Activated naive CD4-positive, alpha-beta T cell treated with anti-CD3 and anti-CD28 coated beads, Interleukin-2, amount 50 U/mL, for 72 hours (primary cell): Measurements from ENCODE around the gene KLHDC4. TPM values are rescaled to one million over a fixed set of nuclear protein-coding genes. Genes with fewer than 3 reads are reported as not detected.
"Not testable (repeated sequence)": the region's sequence is repeated elsewhere in the genome, so short reads cannot be mapped to it uniquely, and the experiment has no call there.

ENCODE experiments used
- ATAC-seq, 2 donors: fragments of 150-1000 bp; cut with Tn5 transposase; 2 replicates each; pipeline ENCODE4 v1.10.0; 2021; ENCODE audit warnings: mild to moderate bottlenecking in 2 of 2, moderate library complexity in 2 of 2
- DNase-seq, 2 donors: peaks; one replicate each; pipeline ENCODE4 v3.0.0; 2021 to 2022; ENCODE audit warnings: low spot score in 2 of 2
- H3K27ac Mint-ChIP-seq, 2 donors: one replicate each; pipeline ENCODE4 v1.8.0; 2022; ENCODE audit warnings: mild to moderate bottlenecking in 2 of 2, mixed read lengths in 2 of 2
- H3K36me3 Mint-ChIP-seq, 2 donors: one replicate each; pipeline ENCODE4 v1.8.0; 2022; ENCODE audit warnings: mixed read lengths in 2 of 2
- H3K9me3 Mint-ChIP-seq, 2 donors: one replicate each; pipeline ENCODE4 v1.8.0; 2022; ENCODE audit warnings: mixed read lengths in 2 of 2
- total RNA-seq, 2 donors: library from RNA; stranded (reverse); gene quantifications; one replicate each; pipeline ENCODE4 v1.2.3, GENCODE V29; 2022

Gene KLHDC4
- total RNA-seq, 2 donors from 2014 or later: 75.4 to 114 TPM

- DNase-seq: no peak
- Mint-ChIP-seq H3K9me3 (no peaks in the 10 kb centered on the region), H3K36me3 (no peaks in the 10 kb centered on the region), H3K27ac (no peak overlapping the region)
- no peak for ATAC-seq
Measured at GRCh38 chr16:87688876-87689815, 76.6 kb downstream of the KLHDC4 start.

GRCh38 chr16:87687998-87688529 lies 77.7 kb downstream of the KLHDC4 start:
- Mint-ChIP-seq H3K36me3 (no peaks in the 10 kb centered on the region), H3K9me3 (no peaks in the 10 kb centered on the region), H3K27ac (no peak overlapping the region)
- ATAC-seq (no peak), DNase-seq (no peak)

GRCh38 chr16:87687126-87687910 lies 78.5 kb downstream of the KLHDC4 start:
- DNase-seq: no peak
- peak overlapping the region in 1 of 2 donors; percentile 60 for H3K27ac Mint-ChIP-seq
- no peaks in the 10 kb centered on the region for H3K36me3 Mint-ChIP-seq
- H3K9me3 Mint-ChIP-seq: no peaks in the 10 kb centered on the region
- ATAC-seq: no peak

GRCh38 chr16:87686697-87687096 lies 79.1 kb downstream of the KLHDC4 start:
- no peak for ATAC-seq
- Mint-ChIP-seq H3K27ac (no peak overlapping the region), H3K36me3 (no peaks in the 10 kb centered on the region), H3K9me3 (no peaks in the 10 kb centered on the region)
- DNase-seq: no peak

- DNase-seq (no peak), ATAC-seq (no peak)
- H3K27ac Mint-ChIP-seq: no peak overlapping the region
- no peaks in the 10 kb centered on the region for H3K36me3 Mint-ChIP-seq
- no peaks in the 10 kb centered on the region for H3K9me3 Mint-ChIP-seq
Measured at GRCh38 chr16:87685766-87686165, 80.0 kb downstream of the KLHDC4 start.

GRCh38 chr16:87685405-87685755 lies 80.4 kb downstream of the KLHDC4 start:
- Mint-ChIP-seq H3K9me3 (no peaks in the 10 kb centered on the region), H3K36me3 (no peaks in the 10 kb centered on the region), H3K27ac (no peak overlapping the region)
- DNase-seq: no peak
- ATAC-seq: no peak

GRCh38 chr16:87684711-87685404 lies 80.9 kb downstream of the KLHDC4 start:
- Mint-ChIP-seq H3K9me3 (no peaks in the 10 kb centered on the region), H3K27ac (peak overlapping the region in 1 of 2 donors; percentile 14), H3K36me3 (no peaks in the 10 kb centered on the region)
- no peak for ATAC-seq
- DNase-seq: no peak

GRCh38 chr16:87684106-87684677 lies 81.6 kb downstream of the KLHDC4 start:
- Mint-ChIP-seq H3K36me3 (no peaks in the 10 kb centered on the region), H3K27ac (peak overlapping the region in 1 of 2 donors; percentile 14), H3K9me3 (no peaks in the 10 kb centered on the region)
- ATAC-seq (no peak), DNase-seq (no peak)

- H3K36me3 Mint-ChIP-seq: no peaks in the 10 kb centered on the region
- H3K27ac Mint-ChIP-seq: no peak overlapping the region
- DNase-seq (no peak), ATAC-seq (no peak)
- no peaks in the 10 kb centered on the region for H3K9me3 Mint-ChIP-seq
Measured at GRCh38 chr16:87682852-87683399, 82.9 kb downstream of the KLHDC4 start.

- H3K9me3 Mint-ChIP-seq: no peaks in the 10 kb centered on the region
- ATAC-seq: peak; percentile 72 to 89
- no peak overlapping the region for H3K27ac Mint-ChIP-seq
- peak in 1 of 2 donors; percentile 33 for DNase-seq
- H3K36me3 Mint-ChIP-seq: no peaks in the 10 kb centered on the region
Measured at GRCh38 chr16:87681981-87682570, 83.7 kb downstream of the KLHDC4 start.

- not testable (repeated sequence) for ATAC-seq, H3K9me3 Mint-ChIP-seq, DNase-seq, H3K27ac Mint-ChIP-seq, H3K36me3 Mint-ChIP-seq
Measured at GRCh38 chr16:87681051-87681602, 84.7 kb downstream of the KLHDC4 start.

GRCh38 chr16:87680272-87680644 lies 85.5 kb downstream of the KLHDC4 start:
- Mint-ChIP-seq H3K36me3 (no peaks in the 10 kb centered on the region), H3K27ac (no peak overlapping the region), H3K9me3 (no peaks in the 10 kb centered on the region)
- ATAC-seq (no peak), DNase-seq (no peak)

- no peaks in the 10 kb centered on the region for H3K36me3 Mint-ChIP-seq
- H3K27ac Mint-ChIP-seq: no peak overlapping the region
- no peaks in the 10 kb centered on the region for H3K9me3 Mint-ChIP-seq
- ATAC-seq (no peak), DNase-seq (no peak)
Measured at GRCh38 chr16:87679593-87680271, 86.1 kb downstream of the KLHDC4 start.

GRCh38 chr16:87678618-87679017 lies 87.2 kb downstream of the KLHDC4 start:
- DNase-seq (no peak), ATAC-seq (no peak)
- H3K36me3 Mint-ChIP-seq: no peaks in the 10 kb centered on the region
- H3K27ac Mint-ChIP-seq: no peak overlapping the region
- no peaks in the 10 kb centered on the region for H3K9me3 Mint-ChIP-seq

GRCh38 chr16:87677830-87678229 lies 88.0 kb downstream of the KLHDC4 start:
- Mint-ChIP-seq H3K27ac (no peak overlapping the region), H3K9me3 (no peaks in the 10 kb centered on the region), H3K36me3 (no peaks in the 10 kb centered on the region)
- DNase-seq: no peak
- ATAC-seq: no peak
